OCI-LY7 (cell line): ENCODE measurements around the gene SPO11. TPM values are rescaled to one million over a fixed set of nuclear protein-coding genes. Genes with fewer than 3 reads are reported as not detected.

Source experiments
- BruUV-seq: library from RNA; stranded (reverse); fragments of 400-500 nt; replicated peaks from 2 replicates; lab custom pipeline; 2021; lab: Mats Ljungman, UMichigan
- CTCF ChIA-PET: fragments of 300-600 bp; sonication (Branson Sonifier 250); formaldehyde crosslinking; loops from one replicate; lab custom pipeline; 2022; ENCODE audit warnings: antibody characterized with exemption; ENCODE audit not compliant: unreplicated experiment; lab: Charles Lee
- POLR2A ChIA-PET: fragments of 300-600 bp; sonication (Branson Sonifier 250); formaldehyde crosslinking; loops from one replicate; lab custom pipeline; 2022; ENCODE audit warnings: antibody characterized with exemption; lab: Charles Lee
- DNase-seq: peaks from one replicate; pipeline ENCODE4 v3.0.0-alpha.2; 2015; ENCODE audit warnings: low spot score
- H2AFZ ChIP-seq: fragments of 200-600 bp; sonication (generic), shearing (Covaris generic); 2 replicates; pipeline ENCODE4 v1.6.1; 2014; ENCODE audit warnings: mild to moderate bottlenecking, antibody characterized with exemption, low read length, moderate library complexity
- H3K27ac ChIP-seq: fragments of 200-600 bp; sonication (generic); 2 replicates; pipeline ENCODE4 v1.5.1; 2014; ENCODE audit warnings: mixed run types, low read depth, mild to moderate bottlenecking, moderate library complexity, low read length, inconsistent platforms; ENCODE audit not compliant: poor library complexity, severe bottlenecking
- H3K36me3 ChIP-seq: fragments of 200-600 bp; sonication (generic); 2 replicates; pipeline ENCODE4 v1.6.1; 2014; ENCODE audit warnings: mild to moderate bottlenecking, antibody characterized with exemption, low read length, moderate library complexity, mixed read lengths; ENCODE audit not compliant: insufficient read depth
- H3K4me1 ChIP-seq: fragments of 200-600 bp; sonication (generic); 2 replicates; pipeline ENCODE4 v1.5.1; 2014; ENCODE audit warnings: mild to moderate bottlenecking, low read length; ENCODE audit not compliant: insufficient read depth, poor library complexity, severe bottlenecking
- H3K4me2 ChIP-seq: fragments of 200-600 bp; sonication (generic); 2 replicates; pipeline ENCODE4 v1.6.1; 2014; ENCODE audit warnings: mild to moderate bottlenecking, low read length
- H3K4me3 ChIP-seq: fragments of 200-600 bp; sonication (generic); 2 replicates; pipeline ENCODE4 v1.5.1; 2014; ENCODE audit warnings: mild to moderate bottlenecking, low read depth, low read length; ENCODE audit not compliant: poor library complexity, severe bottlenecking
- H3K79me2 ChIP-seq: fragments of 200-600 bp; sonication (generic); 2 replicates; pipeline ENCODE4 v1.6.1; 2016; ENCODE audit warnings: low read depth, mild to moderate bottlenecking, low read length, moderate library complexity, mixed read lengths; ENCODE audit not compliant: insufficient read depth
- H3K9me2 ChIP-seq: fragments of 200-600 bp; sonication (generic); 2 replicates; pipeline ENCODE4 v1.6.1; 2016; ENCODE audit warnings: mild to moderate bottlenecking, low read length, mixed read lengths; ENCODE audit not compliant: insufficient read depth
- H3K9me3 ChIP-seq: fragments of 200-600 bp; sonication (generic); 2 replicates; pipeline ENCODE4 v1.6.1; 2014; ENCODE audit warnings: mild to moderate bottlenecking, mixed run types, low read length, mixed read lengths
- H4K20me1 ChIP-seq: fragments of 200-600 bp; sonication (generic); 2 replicates; pipeline ENCODE4 v1.6.1; 2014; ENCODE audit warnings: mild to moderate bottlenecking, antibody characterized with exemption, low read length, moderate library complexity, mixed read lengths; ENCODE audit not compliant: insufficient read depth
- EZH2phosphoT487 ChIP-seq: fragments of 200-600 bp; sonication (generic); IDR thresholded peaks from 2 replicates; pipeline ENCODE4 v1.6.1; 2018; ENCODE audit warnings: low read depth, borderline replicate concordance, mild to moderate bottlenecking, mixed run types, antibody characterized with exemption, low read length, moderate library complexity, mixed read lengths
- intact Hi-C: fragments of 100-400 bp; cut with micrococcal nuclease; formaldehyde crosslinking; loops from one replicate; pipeline ENCODE4 v1.10.0; 2022; ENCODE audit not compliant: unreplicated experiment
- total RNA-seq, 2 experiments: library from RNA; depleted of rRNA in 1 of 2; stranded (reverse); fragments of >200 nt in 1 of 2; shearing (Covaris generic) in 1 of 2; gene quantifications; 2 replicates each; pipeline ENCODE4 v1.2.3, GENCODE V29; 2014 to 2022
- TF ChIP-seq, protein P1 (sequence below): fragments of 200-600 bp; sonication (generic); conservative IDR thresholded peaks from 2 replicates; pipeline ENCODE4 v1.5.1; 2014; ENCODE audit warnings: mild to moderate bottlenecking, antibody characterized with exemption, low read length, moderate library complexity, mixed read lengths

Gene SPO11
- total RNA-seq, 2 experiments from 2014 or later, result not detected

DNA sequence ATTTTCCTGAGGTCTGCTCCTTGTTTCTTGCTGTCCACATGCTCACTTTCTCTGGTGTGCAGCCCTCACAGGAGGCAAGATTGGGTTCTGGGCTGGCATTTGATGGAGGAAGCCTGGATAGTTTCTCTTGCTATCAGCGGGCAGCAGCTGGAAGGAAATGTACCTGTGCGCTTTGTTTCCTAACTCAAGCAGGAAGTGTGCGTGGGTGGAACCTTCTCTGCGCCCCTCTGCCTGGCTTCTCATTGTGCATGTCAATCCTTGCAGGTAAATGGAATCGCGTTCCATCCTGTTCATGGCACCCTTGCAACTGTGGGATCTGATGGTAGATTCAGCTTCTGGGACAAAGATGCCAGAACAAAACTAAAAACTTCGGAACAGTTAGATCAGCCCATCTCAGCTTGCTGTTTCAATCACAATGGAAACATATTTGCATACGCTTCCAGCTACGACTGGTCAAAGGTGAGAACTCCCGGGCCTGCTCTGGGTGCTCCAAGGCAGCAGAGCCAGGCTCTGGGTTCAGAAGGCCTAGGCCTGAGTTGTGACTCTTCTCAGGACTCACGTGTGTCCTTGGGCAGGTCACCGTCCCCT, 44.8 kb downstream of the SPO11 start:
- H3K4me1 ChIP-seq, result peaks cover 12% of the 10 kb centered on the region
- H3K79me2 ChIP-seq, result no peaks in the 10 kb centered on the region
- no peaks in the 10 kb centered on the region for H3K9me3 ChIP-seq
- H3K36me3 ChIP-seq, result peaks cover 100% of the 10 kb centered on the region
- no peak overlapping the region for H3K4me3 ChIP-seq
- intact Hi-C loops, result no loop called here
- H3K4me2 ChIP-seq, result peak overlapping the region; percentile 20; the same call in 1 of the 2 replicates
- POLR2A ChIA-PET, result no interaction called here
- no peak for DNase-seq
- BruUV-seq, result no TSS peak
- TF ChIP-seq, protein P1, sequence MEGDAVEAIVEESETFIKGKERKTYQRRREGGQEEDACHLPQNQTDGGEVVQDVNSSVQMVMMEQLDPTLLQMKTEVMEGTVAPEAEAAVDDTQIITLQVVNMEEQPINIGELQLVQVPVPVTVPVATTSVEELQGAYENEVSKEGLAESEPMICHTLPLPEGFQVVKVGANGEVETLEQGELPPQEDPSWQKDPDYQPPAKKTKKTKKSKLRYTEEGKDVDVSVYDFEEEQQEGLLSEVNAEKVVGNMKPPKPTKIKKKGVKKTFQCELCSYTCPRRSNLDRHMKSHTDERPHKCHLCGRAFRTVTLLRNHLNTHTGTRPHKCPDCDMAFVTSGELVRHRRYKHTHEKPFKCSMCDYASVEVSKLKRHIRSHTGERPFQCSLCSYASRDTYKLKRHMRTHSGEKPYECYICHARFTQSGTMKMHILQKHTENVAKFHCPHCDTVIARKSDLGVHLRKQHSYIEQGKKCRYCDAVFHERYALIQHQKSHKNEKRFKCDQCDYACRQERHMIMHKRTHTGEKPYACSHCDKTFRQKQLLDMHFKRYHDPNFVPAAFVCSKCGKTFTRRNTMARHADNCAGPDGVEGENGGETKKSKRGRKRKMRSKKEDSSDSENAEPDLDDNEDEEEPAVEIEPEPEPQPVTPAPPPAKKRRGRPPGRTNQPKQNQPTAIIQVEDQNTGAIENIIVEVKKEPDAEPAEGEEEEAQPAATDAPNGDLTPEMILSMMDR, result no peak
- TF ChIP-seq EZH2phosphoT487, result no peak
- peak overlapping the region; percentile 31 for H3K27ac ChIP-seq
- CTCF ChIA-PET, result no interaction called here
- no peaks in the 10 kb centered on the region for H4K20me1 ChIP-seq
- no peak overlapping the region for H2AFZ ChIP-seq
- no peaks in the 10 kb centered on the region for H3K9me2 ChIP-seq

DNA sequence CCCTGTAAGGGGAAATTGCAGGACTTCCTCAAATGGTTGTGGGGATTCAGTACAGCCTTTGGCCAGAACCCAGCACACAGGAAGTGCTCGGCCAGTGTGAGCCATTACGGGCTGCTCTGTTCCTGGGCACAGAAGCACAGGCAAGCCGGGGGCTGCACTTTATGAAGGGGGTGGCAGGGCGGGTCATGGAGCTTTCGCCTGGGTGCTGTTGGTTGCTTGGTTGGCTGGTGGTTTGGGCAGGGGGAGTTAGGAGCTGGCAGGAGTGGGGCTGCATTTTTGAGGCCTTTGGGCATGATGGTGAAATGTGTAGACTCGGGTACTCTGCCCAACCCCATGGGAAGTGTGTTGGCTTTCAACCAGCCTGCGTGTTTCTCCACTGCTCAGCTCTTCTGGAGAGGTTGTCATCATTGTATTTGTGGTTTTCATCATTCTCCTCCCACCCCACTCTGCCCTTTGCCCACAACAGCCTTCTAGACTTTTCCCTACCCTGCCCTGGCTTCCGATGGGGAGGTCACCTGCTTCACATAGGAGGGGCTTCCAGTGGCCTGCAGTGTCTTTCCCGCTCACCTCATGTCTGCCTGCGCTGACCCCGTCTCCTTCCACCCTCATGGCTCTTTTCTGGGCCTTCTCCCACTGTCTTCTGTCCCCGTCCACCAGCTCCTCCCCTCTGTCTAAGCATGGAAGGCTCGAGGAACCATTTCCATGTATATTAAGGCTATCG, 45.5 kb downstream of the SPO11 start:
- peaks cover 100% of the 10 kb centered on the region for H3K36me3 ChIP-seq
- CTCF ChIA-PET, result no interaction called here
- H3K4me1 ChIP-seq, result peaks cover 12% of the 10 kb centered on the region
- no peaks in the 10 kb centered on the region for H3K9me2 ChIP-seq
- H4K20me1 ChIP-seq, result no peaks in the 10 kb centered on the region
- POLR2A ChIA-PET, result interaction anchor here (0.6 kb wide), 1 partner anchor 844 kb away, joined by 9 read pairs; no protein-coding TSS in a partner anchor
- H3K4me3 ChIP-seq, result no peak overlapping the region
- H3K9me3 ChIP-seq, result no peaks in the 10 kb centered on the region
- peak overlapping the region; percentile 20; the same call in 1 of the 2 replicates for H3K4me2 ChIP-seq
- H2AFZ ChIP-seq, result no peak overlapping the region
- TF ChIP-seq, protein P1, result no peak
- no peak for TF ChIP-seq EZH2phosphoT487
- BruUV-seq, result no TSS peak
- DNase-seq, result peak; percentile 48
- peak overlapping the region; percentile 31 for H3K27ac ChIP-seq
- no peaks in the 10 kb centered on the region for H3K79me2 ChIP-seq
- intact Hi-C loops, result no loop called here
